Astrocyte of the cerebellum (primary cell): ENCODE measurements around the gene ACAP2.
"Not testable (repeated sequence)": the region's sequence is repeated elsewhere in the genome, so short reads cannot be mapped to it uniquely, and the experiment has no call there.

Experiments used
- DNase-seq: peaks from one replicate; pipeline ENCODE4 v3.0.0-alpha.2; 2011; ENCODE audit warnings: low read depth
- H3K4me3 ChIP-seq: 2 replicates; pipeline ENCODE4 v1.5.1; 2011; ENCODE audit warnings: mild to moderate bottlenecking, low read depth, low read length, moderate library complexity
- CTCF ChIP-seq: IDR thresholded peaks from 2 replicates; pipeline ENCODE4 v1.5.1; 2012; ENCODE audit warnings: low read length, low read depth, moderate library complexity, mild to moderate bottlenecking; ENCODE audit errors: missing control alignments
- in situ Hi-C: cut with HindIII; loops from 2 replicates; pipeline ENCODE4 v1.10.0; 2017; ENCODE audit warnings: low sequenced_read_pairs

ACAP2 gene

DNA sequence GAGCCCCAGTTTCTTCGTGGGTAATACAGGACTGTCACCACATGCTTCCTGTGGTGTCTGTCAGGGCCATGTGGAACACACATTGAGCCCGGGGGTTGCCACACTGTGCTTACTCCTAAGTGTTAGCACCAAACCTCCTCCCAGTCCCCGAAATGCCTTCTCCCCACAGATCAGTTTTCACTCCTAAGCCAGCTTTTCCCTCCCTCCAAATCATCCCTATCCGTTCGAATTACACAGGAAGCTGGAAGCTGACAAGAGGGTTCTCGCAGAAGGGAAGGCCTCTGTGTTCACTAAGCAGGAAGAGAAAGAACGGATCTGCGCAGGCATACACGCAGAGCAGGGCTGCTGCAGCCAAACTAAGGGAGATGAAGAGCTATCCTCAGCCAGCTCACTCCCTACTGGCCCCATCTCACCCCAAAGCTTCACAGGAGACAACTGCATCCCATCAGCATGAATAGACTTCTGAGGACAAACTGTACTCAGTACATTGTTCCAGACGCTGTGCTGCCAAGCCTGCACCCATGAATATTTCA is 204.2 kb downstream of the ACAP2 start:
- no peak for TF ChIP-seq CTCF
- no peak overlapping the region for H3K4me3 ChIP-seq
- in situ Hi-C loops, result no loop called here

GRCh38 chr3:195238081-195238571 is 204.7 kb downstream of the ACAP2 start:
- DNase-seq, result no peak
- in situ Hi-C loops, result no loop called here
- H3K4me3 ChIP-seq, result no peak overlapping the region
- no peak for TF ChIP-seq CTCF

More for the DNA sequence above, 204.2 kb downstream of the ACAP2 start:
- no peak for DNase-seq

DNA sequence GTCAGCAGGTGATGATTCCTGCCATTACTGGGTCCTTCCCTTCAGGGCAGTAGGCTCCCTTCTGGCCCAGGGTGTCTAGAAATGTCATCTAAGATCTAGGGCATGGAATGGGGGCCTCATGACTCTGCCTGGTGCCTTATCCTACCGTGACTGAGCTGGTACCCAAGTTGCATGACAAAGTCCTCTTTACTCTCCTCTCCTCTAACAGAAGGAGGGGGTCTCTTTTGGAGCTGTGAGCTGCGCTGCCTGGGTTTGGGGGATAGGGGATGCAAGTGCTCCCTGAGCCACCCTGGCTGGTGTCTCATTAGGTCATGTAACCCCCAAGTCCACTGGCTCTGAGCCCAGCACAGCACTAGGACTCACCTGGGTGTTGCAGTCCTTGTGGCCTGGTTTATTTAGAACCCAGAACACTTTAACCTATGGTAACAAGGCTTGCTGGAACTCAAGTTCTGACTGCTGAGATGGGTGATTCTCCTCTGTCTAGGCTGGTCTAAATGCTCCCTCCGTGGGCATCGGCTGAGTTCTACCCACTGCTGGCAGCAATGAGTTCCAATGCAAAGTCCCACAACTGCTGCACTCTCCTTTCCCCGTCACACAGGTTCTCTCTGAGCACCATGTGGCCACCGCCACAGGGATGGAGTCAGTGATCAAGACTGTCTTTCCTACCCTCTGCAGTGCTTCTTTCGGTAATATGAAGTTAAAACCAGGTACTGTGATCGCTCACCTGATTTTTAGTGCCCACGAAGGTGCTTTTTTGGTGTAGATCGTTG is 205.8 kb downstream of the ACAP2 start:
- no peak for DNase-seq
- no peak overlapping the region for H3K4me3 ChIP-seq
- in situ Hi-C loops, result no loop called here
- no peak for TF ChIP-seq CTCF

- no peak for TF ChIP-seq CTCF
- no peak overlapping the region for H3K4me3 ChIP-seq
- DNase-seq, result no peak
- in situ Hi-C loops, result no loop called here
Observed at GRCh38 chr3:195236076-195236798, 206.6 kb downstream of the ACAP2 start.

GRCh38 chr3:195230244-195230643 is 212.6 kb downstream of the ACAP2 start:
- no peak for DNase-seq
- no peak overlapping the region for H3K4me3 ChIP-seq
- in situ Hi-C loops, result no loop called here
- TF ChIP-seq CTCF, result no peak

DNA sequence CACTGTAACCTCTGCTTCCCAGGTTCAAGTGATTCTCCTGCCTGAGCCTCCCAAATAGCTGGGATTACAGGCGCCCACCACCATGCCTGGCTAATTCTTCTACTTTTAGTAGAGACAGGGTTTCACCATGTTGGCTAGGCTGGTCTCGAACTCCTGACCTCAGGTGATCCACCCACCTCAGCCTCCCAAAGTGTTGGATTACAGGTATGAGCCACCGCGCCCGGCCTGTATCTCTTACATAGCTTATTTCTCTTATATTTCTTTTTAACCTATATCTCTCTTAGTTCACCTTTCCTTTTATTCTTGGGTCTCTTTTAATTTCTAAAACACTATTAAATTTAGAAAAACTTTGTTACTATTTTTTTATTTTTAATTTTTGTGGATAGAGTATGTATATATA is 213.9 kb downstream of the ACAP2 start:
- H3K4me3 ChIP-seq, DNase-seq, in situ Hi-C loops: not testable (repeated sequence)

DNA sequence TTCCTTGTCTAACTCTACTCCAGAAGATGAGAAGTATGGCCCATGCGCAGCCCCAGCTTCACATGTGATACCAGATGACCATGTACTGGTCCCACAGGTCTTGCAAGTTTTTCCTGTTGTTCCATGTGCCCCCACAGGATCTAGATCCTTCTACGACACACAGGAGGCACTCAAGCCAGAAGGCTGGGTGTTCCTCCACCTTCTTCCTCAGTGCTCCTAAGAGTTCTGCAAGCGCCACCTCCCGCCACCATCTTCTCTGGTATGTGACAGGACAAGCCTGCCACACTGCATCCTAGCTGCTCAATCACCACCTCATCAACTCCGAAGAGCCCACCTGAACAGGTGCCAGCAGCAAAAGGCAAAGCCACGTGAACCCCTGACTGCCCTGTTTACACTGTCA is 214.9 kb downstream of the ACAP2 start:
- H3K4me3 ChIP-seq, result no peak overlapping the region
- DNase-seq, result no peak
- no peak for TF ChIP-seq CTCF
- in situ Hi-C loops, result no loop called here
